ENCODE results near the gene KIF18A. TPM values are rescaled to one million over a fixed set of nuclear protein-coding genes. Genes with fewer than 3 reads are reported as not detected.

KIF18A gene
- total and polyA plus RNA-seq, 2 of the 13 experiments (the other 11 are each of a cell fraction or from before 2014, with no cell fraction given): 3.4 to 14.4 TPM

GRCh38 chr11:28110108-28110820 lies 2.3 kb upstream of the KIF18A start (continued):
- no peak for TF ChIP-seq TCF7L2 (IDR thresholded peaks at IDR 0.05; ENCODE audit: low read depth, low read length)
- TF ChIP-seq DMTF1 (CRISPR knock-in tag; IDR thresholded peaks at IDR 0.05): no peak
- no peak for TF ChIP-seq ZNF646 (CRISPR knock-in tag; IDR thresholded peaks at IDR 0.05)
- TF ChIP-seq ZNF280B (CRISPR knock-in tag; IDR thresholded peaks at IDR 0.05; ENCODE audit: borderline replicate concordance): peak; percentile 90
- TF ChIP-seq ZNF230 (CRISPR knock-in tag; IDR thresholded peaks at IDR 0.05): no peak; the same call in 1 of the 2 replicates
- peak; percentile 65; the same call in 1 of the 2 replicates for TF ChIP-seq MLXIP (CRISPR knock-in tag; IDR thresholded peaks at IDR 0.05; ENCODE audit: borderline replicate concordance)
- TF ChIP-seq PAXIP1 (CRISPR knock-in tag; conservative IDR thresholded peaks at IDR 0.05): 0 out of 2 replicates have a peak, but pooled peaks have one; percentile 29
- TF ChIP-seq ZFP41 (CRISPR knock-in tag; IDR thresholded peaks at IDR 0.05; ENCODE audit: borderline replicate concordance): no peak
